Measurements from ENCODE around the gene IDH3G. TPM values are rescaled to one million over a fixed set of nuclear protein-coding genes. Genes with fewer than 3 reads are reported as not detected.

Gene IDH3G
- total RNA-seq, 2 experiments from 2014 or later = 46.8 to 47.3 TPM

DNA sequence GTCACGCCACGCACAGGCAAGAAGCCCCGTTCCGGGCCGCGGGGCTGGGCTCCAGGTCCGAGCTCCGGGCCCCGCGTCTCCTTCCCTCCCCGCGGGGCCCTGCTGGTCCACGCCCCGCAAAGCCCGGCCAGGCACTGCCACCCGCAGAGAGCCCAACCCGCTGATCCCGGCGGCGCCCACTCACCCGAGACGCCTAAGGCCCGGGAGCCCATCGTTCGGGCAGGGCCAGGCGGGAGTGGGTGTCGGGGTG, 35.3 kb upstream of the IDH3G start:
- TF ChIP-seq, protein P1, sequence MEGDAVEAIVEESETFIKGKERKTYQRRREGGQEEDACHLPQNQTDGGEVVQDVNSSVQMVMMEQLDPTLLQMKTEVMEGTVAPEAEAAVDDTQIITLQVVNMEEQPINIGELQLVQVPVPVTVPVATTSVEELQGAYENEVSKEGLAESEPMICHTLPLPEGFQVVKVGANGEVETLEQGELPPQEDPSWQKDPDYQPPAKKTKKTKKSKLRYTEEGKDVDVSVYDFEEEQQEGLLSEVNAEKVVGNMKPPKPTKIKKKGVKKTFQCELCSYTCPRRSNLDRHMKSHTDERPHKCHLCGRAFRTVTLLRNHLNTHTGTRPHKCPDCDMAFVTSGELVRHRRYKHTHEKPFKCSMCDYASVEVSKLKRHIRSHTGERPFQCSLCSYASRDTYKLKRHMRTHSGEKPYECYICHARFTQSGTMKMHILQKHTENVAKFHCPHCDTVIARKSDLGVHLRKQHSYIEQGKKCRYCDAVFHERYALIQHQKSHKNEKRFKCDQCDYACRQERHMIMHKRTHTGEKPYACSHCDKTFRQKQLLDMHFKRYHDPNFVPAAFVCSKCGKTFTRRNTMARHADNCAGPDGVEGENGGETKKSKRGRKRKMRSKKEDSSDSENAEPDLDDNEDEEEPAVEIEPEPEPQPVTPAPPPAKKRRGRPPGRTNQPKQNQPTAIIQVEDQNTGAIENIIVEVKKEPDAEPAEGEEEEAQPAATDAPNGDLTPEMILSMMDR (IDR thresholded peaks at IDR 0.05) = no peak
- H3K36me3 Mint-ChIP-seq (ENCODE audit: low read depth) = no peaks in the 10 kb centered on the region
- Histone ChIP-seq H3K9me3 (ENCODE audit: control insufficient read depth in 1 of 2, insufficient read depth in 1 of 2, low read length in 2 of 2) (no peaks in the 10 kb centered on the region), H3K27me3 (ENCODE audit: control insufficient read depth in 1 of 2, insufficient read depth in 2 of 2, low read length in 2 of 2) (no peaks in the 10 kb centered on the region), H3K36me3 (ENCODE audit: insufficient read depth, low read length) (no peaks in the 10 kb centered on the region), H3K4me3 (ENCODE audit: low read length) (peak overlapping the region; percentile 34), H3K27ac (ENCODE audit: low read depth in 1 of 2, low read length in 2 of 2) (no peak overlapping the region), H3K4me1 (ENCODE audit: insufficient read depth, low read length) (peaks cover 30% of the 10 kb centered on the region)
- peaks cover 23% of the 10 kb centered on the region for H3K4me1 Mint-ChIP-seq (ENCODE audit: low read depth)
- no peaks in the 10 kb centered on the region for H3K9me3 Mint-ChIP-seq
- H3K27me3 Mint-ChIP-seq = no peaks in the 10 kb centered on the region
- intact Hi-C loops (cut with DNase I, micrococcal nuclease) = loop anchor here in 1 of 2 experiments (5.0 kb wide), 1 partner anchor 73 kb away; the partner anchor contains the start of gene AVPR2
- ChIA-PET CTCF (no interaction called here), POLR2A (no interaction called here)
- H3K4me3 Mint-ChIP-seq = peak overlapping the region; percentile 78
- DNase-seq (no peak), ATAC-seq (ENCODE audit: poor library complexity) (no peak)
- no peak overlapping the region for H3K27ac Mint-ChIP-seq

DNA sequence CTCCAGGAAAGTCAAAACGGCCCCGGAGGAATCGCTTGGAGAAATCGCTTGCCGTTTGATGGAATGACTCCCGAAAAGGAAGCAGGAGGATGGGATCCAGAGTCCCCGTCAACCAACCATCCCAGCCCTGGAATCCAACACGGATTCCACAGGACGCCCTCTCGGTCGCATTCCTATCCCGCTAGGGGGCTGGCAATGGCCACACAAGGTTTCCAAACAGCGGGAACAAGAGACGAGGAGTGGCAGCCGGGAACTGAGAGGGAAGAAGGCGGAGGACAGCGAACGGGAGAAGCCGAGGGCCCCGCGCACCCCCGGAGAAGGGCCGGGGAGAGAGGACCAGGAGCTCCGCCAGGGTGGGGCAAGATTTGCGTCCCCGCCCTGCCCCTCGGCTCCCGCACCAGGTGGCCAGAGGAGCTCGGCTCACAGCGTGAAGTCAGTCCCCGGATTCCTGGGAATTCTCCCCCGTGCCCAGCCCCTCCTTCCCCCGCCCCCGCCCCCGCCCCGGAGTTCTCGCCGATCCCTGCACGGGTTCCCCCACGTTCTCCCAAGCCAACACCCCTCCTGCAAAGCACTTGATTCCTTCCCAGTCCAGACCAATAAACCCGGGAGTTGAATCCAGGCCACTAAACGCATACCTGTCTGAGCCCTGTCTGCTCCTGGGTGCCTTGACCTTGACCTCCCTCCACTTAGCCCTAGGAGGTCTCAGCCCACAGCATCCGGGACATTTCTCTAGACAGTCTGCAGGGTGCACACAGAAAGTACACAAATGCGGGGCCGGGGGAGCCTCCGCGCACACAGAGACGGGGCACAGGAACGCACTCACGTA, 34.8 kb upstream of the IDH3G start:
- peak; percentile 43 for ATAC-seq (ENCODE audit: poor library complexity)
- ChIA-PET POLR2A (no interaction called here), CTCF (no interaction called here)

DNA sequence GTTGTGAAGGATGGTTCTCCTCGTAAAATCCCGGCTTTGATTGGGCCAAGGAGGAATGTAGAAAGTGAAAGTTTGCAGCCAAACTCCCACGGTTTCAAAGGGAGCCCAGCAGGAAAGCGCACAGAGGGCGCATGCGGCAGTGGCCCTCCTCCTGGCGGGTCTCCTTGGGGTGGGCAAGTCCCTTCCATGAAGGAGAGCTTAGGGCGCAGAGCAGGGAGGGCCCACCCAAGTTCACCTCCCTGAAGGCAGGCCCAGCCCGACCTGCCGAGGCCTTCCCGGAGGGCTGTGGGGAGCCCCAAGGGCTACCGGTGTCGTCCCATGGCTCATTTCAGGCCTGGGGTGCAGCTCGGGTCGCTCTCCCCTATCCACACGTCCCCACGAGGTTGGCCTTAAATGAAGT, 34.1 kb upstream of the IDH3G start:
- no peak for ATAC-seq (ENCODE audit: poor library complexity)
- H3K27ac Mint-ChIP-seq = no peak overlapping the region
- POLR2A ChIA-PET = no interaction called here

More for the DNA sequence above, 34.8 kb upstream of the IDH3G start:
- no peaks in the 10 kb centered on the region for H3K27me3 Mint-ChIP-seq
- Histone ChIP-seq H3K4me3 (ENCODE audit: low read length) (peak overlapping the region; percentile 34), H3K27me3 (ENCODE audit: control insufficient read depth in 1 of 2, insufficient read depth in 2 of 2, low read length in 2 of 2) (no peaks in the 10 kb centered on the region), H3K4me1 (ENCODE audit: insufficient read depth, low read length) (peaks cover 34% of the 10 kb centered on the region), H3K9me3 (ENCODE audit: control insufficient read depth in 1 of 2, insufficient read depth in 1 of 2, low read length in 2 of 2) (no peaks in the 10 kb centered on the region), H3K36me3 (ENCODE audit: insufficient read depth, low read length) (no peaks in the 10 kb centered on the region), H3K27ac (ENCODE audit: low read depth in 1 of 2, low read length in 2 of 2) (no peak overlapping the region)
- TF ChIP-seq, protein P1 (IDR thresholded peaks at IDR 0.05) = no peak
- intact Hi-C loops (cut with DNase I, micrococcal nuclease) = loop anchor here in 1 of 2 experiments (5.0 kb wide), 1 partner anchor 73 kb away; the partner anchor contains the start of gene AVPR2
- no peak overlapping the region for H3K27ac Mint-ChIP-seq
- H3K9me3 Mint-ChIP-seq = no peaks in the 10 kb centered on the region
- peaks cover 26% of the 10 kb centered on the region for H3K4me1 Mint-ChIP-seq (ENCODE audit: low read depth)
- peak in 1 of 14 experiments; percentile 23 for DNase-seq
- H3K36me3 Mint-ChIP-seq (ENCODE audit: low read depth) = no peaks in the 10 kb centered on the region
- peak overlapping the region; percentile 78 for H3K4me3 Mint-ChIP-seq

More for the DNA sequence above, 34.1 kb upstream of the IDH3G start:
- Histone ChIP-seq H3K9me3 (ENCODE audit: control insufficient read depth in 1 of 2, insufficient read depth in 1 of 2, low read length in 2 of 2) (no peaks in the 10 kb centered on the region), H3K27ac (ENCODE audit: low read depth in 1 of 2, low read length in 2 of 2) (no peak overlapping the region), H3K4me1 (ENCODE audit: insufficient read depth, low read length) (peaks cover 39% of the 10 kb centered on the region), H3K36me3 (ENCODE audit: insufficient read depth, low read length) (no peaks in the 10 kb centered on the region), H3K4me3 (ENCODE audit: low read length) (no peak overlapping the region), H3K27me3 (ENCODE audit: control insufficient read depth in 1 of 2, insufficient read depth in 2 of 2, low read length in 2 of 2) (no peaks in the 10 kb centered on the region)
- CTCF ChIA-PET = interaction anchor here (0.6 kb wide), 1 partner anchor 73 kb away, joined by 3 read pairs; no protein-coding TSS in a partner anchor
- peak overlapping the region; percentile 15 for H3K4me3 Mint-ChIP-seq
- H3K9me3 Mint-ChIP-seq = no peaks in the 10 kb centered on the region
- no peak for DNase-seq
- H3K4me1 Mint-ChIP-seq (ENCODE audit: low read depth) = peaks cover 30% of the 10 kb centered on the region
- TF ChIP-seq, protein P1 (IDR thresholded peaks at IDR 0.05) = no peak
- intact Hi-C loops (cut with DNase I, micrococcal nuclease) = loop anchor here in 1 of 2 experiments (5.0 kb wide), 1 partner anchor 74 kb away; the partner anchor contains the start of gene AVPR2
- no peaks in the 10 kb centered on the region for H3K27me3 Mint-ChIP-seq
- no peaks in the 10 kb centered on the region for H3K36me3 Mint-ChIP-seq (ENCODE audit: low read depth)

Measured in CD4-positive, alpha-beta T cell (primary cell).